Fibroblast of lung (primary cell): ENCODE measurements around the gene TPX2.
"Not testable (repeated sequence)": the region's sequence is repeated elsewhere in the genome, so short reads cannot be mapped to it uniquely, and the experiment has no call there.

Experiments used
- CTCF ChIP-seq, 2 donors: IDR thresholded peaks in 1 of 2; conservative IDR thresholded peaks in 1 of 2; 1 replicate in 1 of 2; 2 replicates in 1 of 2; pipeline ENCODE4 v1.5.1; 2011 to 2012; ENCODE audit warnings: low read length in 2 of 2, control low read depth in 1 of 2, inconsistent platforms in 1 of 2, low read depth in 1 of 2, mild to moderate bottlenecking in 1 of 2
- EZH2 ChIP-seq: IDR thresholded peaks from 2 replicates; pipeline ENCODE4 v1.5.1; 2012; ENCODE audit warnings: low read length, control low read depth, mild to moderate bottlenecking; ENCODE audit errors: missing control alignments

- not testable (repeated sequence) for TF ChIP-seq CTCF (conservative IDR thresholded peaks at IDR 0.05 in 1 of 2, IDR thresholded peaks at IDR 0.05 in 1 of 2; ENCODE audit: low read depth in 1 of 2, low read length in 2 of 2); EZH2
Measured at GRCh38 chr20:31747028-31747427, 7.9 kb downstream of the TPX2 start.
